GM06990 (cell line): ENCODE data around the gene MEF2C.
"Not testable (repeated sequence)": the region's sequence is repeated elsewhere in the genome, so short reads cannot be mapped to it uniquely, and the experiment has no call there.

Source experiments
- DNase-seq: peaks from one replicate; pipeline ENCODE4 v3.0.0-alpha.2; 2011; ENCODE audit not compliant: insufficient read length; ENCODE audit errors: extremely low read depth
- H3K27me3 ChIP-seq: replicated peaks from 2 replicates; pipeline ENCODE4 v1.6.0; 2011; ENCODE audit warnings: low read length; ENCODE audit not compliant: control insufficient read depth, insufficient read depth
- H3K36me3 ChIP-seq: 2 replicates; pipeline ENCODE4 v1.5.1; 2011; ENCODE audit warnings: low read length; ENCODE audit not compliant: control insufficient read depth, insufficient read depth
- H3K4me3 ChIP-seq: replicated peaks from 2 replicates; pipeline ENCODE4 v1.5.1; 2011; ENCODE audit warnings: low read depth, mild to moderate bottlenecking, control low read depth, low read length
- CTCF ChIP-seq: IDR thresholded peaks from 2 replicates; pipeline ENCODE4 v1.5.1; 2011; ENCODE audit warnings: low read length, control low read depth, mild to moderate bottlenecking, inconsistent platforms; ENCODE audit not compliant: insufficient read depth, poor library complexity, severe bottlenecking

The MEF2C gene

GRCh38 chr5:88925692-88926490 lies 42.9 kb upstream of the MEF2C start:
- no peak overlapping the region for H3K4me3 ChIP-seq
- DNase-seq, result no peak
- no peak for TF ChIP-seq CTCF
- no peaks in the 10 kb centered on the region for H3K36me3 ChIP-seq
- H3K27me3 ChIP-seq, result no peaks in the 10 kb centered on the region

- no peak for DNase-seq
- Histone ChIP-seq H3K36me3 (no peaks in the 10 kb centered on the region), H3K27me3 (no peaks in the 10 kb centered on the region), H3K4me3 (no peak overlapping the region)
- TF ChIP-seq CTCF, result no peak
Observed at GRCh38 chr5:88924330-88924657, 41.3 kb upstream of the MEF2C start.

GRCh38 chr5:88923623-88924329 lies 40.8 kb upstream of the MEF2C start:
- Histone ChIP-seq H3K36me3 (no peaks in the 10 kb centered on the region), H3K4me3 (no peak overlapping the region), H3K27me3 (no peaks in the 10 kb centered on the region)
- TF ChIP-seq CTCF, result no peak
- no peak for DNase-seq

GRCh38 chr5:88912743-88913142 lies 29.8 kb upstream of the MEF2C start:
- not testable (repeated sequence) for H3K27me3 ChIP-seq, H3K4me3 ChIP-seq, H3K36me3 ChIP-seq, DNase-seq

- H3K4me3 ChIP-seq, H3K36me3 ChIP-seq, H3K27me3 ChIP-seq, DNase-seq: not testable (repeated sequence)
Observed at GRCh38 chr5:88911059-88911572, 28.1 kb upstream of the MEF2C start.

GRCh38 chr5:88904478-88904877 lies 21.5 kb upstream of the MEF2C start:
- not testable (repeated sequence) for DNase-seq, H3K27me3 ChIP-seq, H3K36me3 ChIP-seq, H3K4me3 ChIP-seq

- not testable (repeated sequence) for H3K4me3 ChIP-seq, DNase-seq, H3K27me3 ChIP-seq, H3K36me3 ChIP-seq
Observed at GRCh38 chr5:88903966-88904365, 21.0 kb upstream of the MEF2C start.

- DNase-seq, H3K36me3 ChIP-seq, H3K4me3 ChIP-seq, H3K27me3 ChIP-seq: not testable (repeated sequence)
Observed at GRCh38 chr5:88901077-88901476, 18.1 kb upstream of the MEF2C start.
